ENCODE measurements around the gene PIK3R1. TPM values are rescaled to one million over a fixed set of nuclear protein-coding genes. Genes with fewer than 3 reads are reported as not detected.

Gene PIK3R1
- total and polyA plus RNA-seq, 10 of the 15 experiments (the other 5 are each of a cell fraction or from before 2014, with no cell fraction given): 7.8 to 38.4 (median 15.7) TPM

- FAIRE-seq (no peak), ATAC-seq (no peak), DNase-seq (ENCODE audit: low read depth, low spot score) (no peak)
- no peaks in the 10 kb centered on the region; the same call in 2 of the 3 replicates for H3K9me3 ChIP-seq (replicated peaks; ENCODE audit: control insufficient read depth, insufficient read depth, low read length)
- H4K20me1 ChIP-seq (ENCODE audit: control insufficient read depth, insufficient read depth): no peaks in the 10 kb centered on the region
- CTCF ChIA-PET: interaction anchor here (0.6 to 7.3 kb wide), 7 partner anchors 8 to 1020 kb away, joined by 3 to 50 read pairs (median 4); no protein-coding TSS in a partner anchor
- no peak overlapping the region; the same call in 1 of the 2 replicates for H3K9ac ChIP-seq (ENCODE audit: control insufficient read depth, insufficient read depth, low read length)
- 0 out of 2 replicates have a peak overlapping the region, but pooled peaks have one; percentile 17 for H3K4me3 ChIP-seq
- in situ Hi-C loops (cut with MboI) (no loop called here), intact Hi-C loops (cut with micrococcal nuclease; ENCODE audit: unreplicated experiment) (no loop called here)
- TF ChIP-seq FOXM1 (IDR thresholded peaks at IDR 0.05; ENCODE audit: low read depth, low read length) (no peak), ZNF217 (IDR thresholded peaks at IDR 0.05) (no peak), HDAC2 (IDR thresholded peaks at IDR 0.05) (no peak), ZNF24 (IDR thresholded peaks at IDR 0.05) (no peak), SRF (IDR thresholded peaks at IDR 0.05; ENCODE audit: low read depth in 2 of 2, low read length in 2 of 2) (no peak), NFXL1 (IDR thresholded peaks at IDR 0.05; ENCODE audit: borderline replicate concordance) (no peak), ZBED1 (IDR thresholded peaks at IDR 0.05; ENCODE audit: borderline replicate concordance) (no peak), ZNF207 (IDR thresholded peaks at IDR 0.05; ENCODE audit: borderline replicate concordance) (no peak), RB1 (IDR thresholded peaks at IDR 0.05; ENCODE audit: borderline replicate concordance) (no peak), HDGF (IDR thresholded peaks at IDR 0.05) (no peak), PAX5 (IDR thresholded peaks at IDR 0.05; ENCODE audit: borderline replicate concordance, low read depth, low read length) (no peak), ZBTB40 (IDR thresholded peaks at IDR 0.05; ENCODE audit: borderline replicate concordance) (no peak), NFIC (IDR thresholded peaks at IDR 0.05; ENCODE audit: low read depth, low read length) (no peak), ATF3 (IDR thresholded peaks at IDR 0.05; ENCODE audit: borderline replicate concordance, extremely low read depth, low read depth, low read length) (no peak)
- BruUV-seq (replicated peaks): no TSS peak
- WGBS (ENCODE audit: insufficient coverage, insufficient replicate concordance, low lambda C conversion rate, missing lambda C conversion rate): 83% methylated on average over 4 of the region's 4 CpGs
- H3K27ac ChIP-seq (ENCODE audit: control insufficient read depth, insufficient read depth): peak overlapping the region; percentile 65
- peak overlapping the region; percentile 76 for H3K4me2 ChIP-seq (ENCODE audit: control insufficient read depth, insufficient read depth)
- RAD21 ChIA-PET (ENCODE audit: unreplicated experiment): interaction anchor here (1.0 to 5.3 kb wide), 6 partner anchors 12 to 167 kb away, joined by 3 to 23 read pairs (median 4); partner anchors contain the start of gene PIK3R1
- POLR2A ChIA-PET: interaction anchor here (0.6 kb wide), 1 partner anchor 1111 kb away, joined by 3 read pairs; no protein-coding TSS in a partner anchor
- no peak overlapping the region; the same call in 1 of the 2 replicates for H2AFZ ChIP-seq (ENCODE audit: control insufficient read depth, low read depth, low read length)
- H3K36me3 ChIP-seq (ENCODE audit: control insufficient read depth in 2 of 2, insufficient read depth in 2 of 2, low read length in 1 of 2): peaks cover 0 to 1% of the 10 kb centered on the region in 2 experiments; a peak in 2 of 4 replicates
- H3K4me1 ChIP-seq (ENCODE audit: control insufficient read depth, insufficient read depth, low read length): peaks cover 13% of the 10 kb centered on the region; the same call in 1 of the 2 replicates
- H3K27me3 ChIP-seq (replicated peaks in 1 of 2; ENCODE audit: control insufficient read depth in 2 of 2, insufficient read depth in 2 of 2, low read length in 1 of 2): no peaks in the 10 kb centered on the region
- SMC1A ChIA-PET (ENCODE audit: uncharacterized antibody, unreplicated experiment): interaction anchor here (0.9 to 8.5 kb wide), 6 partner anchors 10 to 139 kb away, joined by 3 to 118 read pairs (median 7); no protein-coding TSS in a partner anchor
- peaks cover 50% of the 10 kb centered on the region for H3K79me2 ChIP-seq (ENCODE audit: control insufficient read depth, insufficient read depth, low read length)
Measured at GRCh38 chr5:68267066-68267465, 51.5 kb downstream of the PIK3R1 start.

All from GM12878 (cell line).